ENCODE results near the gene SELENOS.

- TF ChIP-seq POLR2A (IDR thresholded peaks at IDR 0.05; ENCODE audit: low read depth), result no peak
- no peak for TF ChIP-seq CTCF (IDR thresholded peaks at IDR 0.05)
- no peak for TF ChIP-seq POLR2AphosphoS5 (IDR thresholded peaks at IDR 0.05)
- TF ChIP-seq EP300 (IDR thresholded peaks at IDR 0.05), result no peak
Measured at GRCh38 chr15:101254157-101255050, 22.9 kb downstream of the SELENOS start.

All from esophagus muscularis mucosa (tissue), 4 donors.